GM18519 (cell line): ENCODE measurements around the gene STYX.

ENCODE experiments used
- ATAC-seq: cut with Tn5 transposase; IDR thresholded peaks from one replicate; pipeline ENCODE4 v1.9.1; 2021; ENCODE audit warnings: mild to moderate bottlenecking, moderate library complexity; ENCODE audit not compliant: unreplicated experiment, low FRiP score

STYX gene

GRCh38 chr14:52783206-52783605 is 53.2 kb downstream of the STYX start:
- no peak for ATAC-seq

- ATAC-seq: no peak
These were observed 56.9 kb downstream of the STYX start for GRCh38 chr14:52786887-52787286.

GRCh38 chr14:52789118-52789517 is 59.2 kb downstream of the STYX start:
- ATAC-seq: no peak

- ATAC-seq: no peak
These were observed 60.2 kb downstream of the STYX start for GRCh38 chr14:52790011-52790755.

- ATAC-seq: no peak
These were observed 60.8 kb downstream of the STYX start for GRCh38 chr14:52790756-52791222.

GRCh38 chr14:52791223-52792096 is 61.5 kb downstream of the STYX start, which contains the start of gene GNPNAT1:
Gene GNPNAT1 (minus strand): TSS chr14:52791607. CDS start chr14:52784650, 6,957 bp downstream.
- ATAC-seq: peak; percentile 87

- ATAC-seq: no peak
These were observed 62.1 kb downstream of the STYX start for GRCh38 chr14:52792097-52792415.

GRCh38 chr14:52793061-52793460 is 63.1 kb downstream of the STYX start:
- ATAC-seq: no peak

- no peak for ATAC-seq
These were observed 67.7 kb downstream of the STYX start for GRCh38 chr14:52797653-52798052.

- no peak for ATAC-seq
These were observed 68.9 kb downstream of the STYX start for GRCh38 chr14:52798826-52799225.

GRCh38 chr14:52801014-52801712 is 71.2 kb downstream of the STYX start:
- ATAC-seq: no peak

GRCh38 chr14:52802597-52802996 is 72.6 kb downstream of the STYX start:
- no peak for ATAC-seq

- ATAC-seq: no peak
These were observed 76.1 kb downstream of the STYX start for GRCh38 chr14:52806115-52806514.

GRCh38 chr14:52808101-52808500 is 78.1 kb downstream of the STYX start:
- ATAC-seq: no peak

GRCh38 chr14:52821805-52822250 is 91.9 kb downstream of the STYX start:
- ATAC-seq: no peak

- ATAC-seq: no peak
These were observed 94.5 kb downstream of the STYX start for GRCh38 chr14:52824462-52824861.
